ENCODE results near the gene DDIT3. TPM values are rescaled to one million over a fixed set of nuclear protein-coding genes. Genes with fewer than 3 reads are reported as not detected.

The DDIT3 gene
- total RNA-seq, 1 experiment from 2014 or later: 70.2 TPM

DNA sequence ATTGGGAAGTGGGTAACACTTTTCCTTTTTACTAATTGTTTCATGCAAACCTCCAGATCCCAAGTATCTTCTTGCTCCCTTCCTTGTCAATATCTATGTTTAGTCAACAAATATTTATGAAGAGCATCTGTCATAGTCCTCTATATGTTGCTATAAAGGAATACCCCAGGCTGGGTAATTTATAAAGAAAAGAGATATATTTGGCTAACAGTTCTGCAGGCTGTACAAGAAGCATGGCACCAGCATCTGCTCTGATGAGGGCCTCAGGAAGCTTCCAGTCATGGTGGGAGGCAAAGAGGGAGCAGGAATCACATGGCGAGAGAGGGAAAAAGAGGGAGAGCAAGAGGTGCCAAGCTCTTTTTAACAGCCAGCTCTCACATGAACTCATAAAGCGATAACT, 34.1 kb upstream of the DDIT3 start:
- no peak for TF ChIP-seq CTCF (IDR thresholded peaks at IDR 0.05; ENCODE audit: unreplicated experiment)
- Mint-ChIP-seq H3K27ac (ENCODE audit: unreplicated experiment) (no peak overlapping the region), H3K27me3 (ENCODE audit: unreplicated experiment) (peaks cover 56% of the 10 kb centered on the region), H3K4me3 (ENCODE audit: low read depth, unreplicated experiment) (no peak overlapping the region), H3K4me1 (ENCODE audit: low read depth, unreplicated experiment) (peaks cover 7% of the 10 kb centered on the region), H3K9me3 (ENCODE audit: low read depth, unreplicated experiment) (no peaks in the 10 kb centered on the region), H3K36me3 (ENCODE audit: insufficient read depth, unreplicated experiment) (no peaks in the 10 kb centered on the region)
- CTCF ChIA-PET: no interaction called here
- DNase-seq: no peak
- intact Hi-C loops (cut with micrococcal nuclease; ENCODE audit: unreplicated experiment): no loop called here
- no TSS peak for BruUV-seq (replicated peaks)

GRCh38 chr12:57553343-57554202, 33.3 kb upstream of the DDIT3 start:
- no peak overlapping the region for H3K4me3 Mint-ChIP-seq (ENCODE audit: low read depth, unreplicated experiment)
- BruUV-seq (replicated peaks): no TSS peak
- peaks cover 11% of the 10 kb centered on the region for H3K4me1 Mint-ChIP-seq (ENCODE audit: low read depth, unreplicated experiment)
- no peak for TF ChIP-seq CTCF (IDR thresholded peaks at IDR 0.05; ENCODE audit: unreplicated experiment)
- intact Hi-C loops (cut with micrococcal nuclease; ENCODE audit: unreplicated experiment): no loop called here
- H3K27ac Mint-ChIP-seq (ENCODE audit: unreplicated experiment): no peak overlapping the region
- H3K9me3 Mint-ChIP-seq (ENCODE audit: low read depth, unreplicated experiment): no peaks in the 10 kb centered on the region
- DNase-seq: no peak
- peaks cover 65% of the 10 kb centered on the region for H3K27me3 Mint-ChIP-seq (ENCODE audit: unreplicated experiment)
- CTCF ChIA-PET: no interaction called here
- H3K36me3 Mint-ChIP-seq (ENCODE audit: insufficient read depth, unreplicated experiment): no peaks in the 10 kb centered on the region

- H3K27ac Mint-ChIP-seq (ENCODE audit: unreplicated experiment): no peak overlapping the region
- no peak overlapping the region for H3K4me3 Mint-ChIP-seq (ENCODE audit: low read depth, unreplicated experiment)
- peaks cover 14% of the 10 kb centered on the region for H3K4me1 Mint-ChIP-seq (ENCODE audit: low read depth, unreplicated experiment)
- intact Hi-C loops (cut with micrococcal nuclease; ENCODE audit: unreplicated experiment): no loop called here
- DNase-seq: no peak
- no peaks in the 10 kb centered on the region for H3K9me3 Mint-ChIP-seq (ENCODE audit: low read depth, unreplicated experiment)
- H3K36me3 Mint-ChIP-seq (ENCODE audit: insufficient read depth, unreplicated experiment): no peaks in the 10 kb centered on the region
- TF ChIP-seq CTCF (IDR thresholded peaks at IDR 0.05; ENCODE audit: unreplicated experiment): no peak
- peaks cover 72% of the 10 kb centered on the region for H3K27me3 Mint-ChIP-seq (ENCODE audit: unreplicated experiment)
- BruUV-seq (replicated peaks): no TSS peak
- CTCF ChIA-PET: no interaction called here
Measured at GRCh38 chr12:57552835-57553313, 32.6 kb upstream of the DDIT3 start.

- Mint-ChIP-seq H3K27me3 (ENCODE audit: unreplicated experiment) (peaks cover 76% of the 10 kb centered on the region), H3K27ac (ENCODE audit: unreplicated experiment) (no peak overlapping the region), H3K4me1 (ENCODE audit: low read depth, unreplicated experiment) (peaks cover 19% of the 10 kb centered on the region), H3K36me3 (ENCODE audit: insufficient read depth, unreplicated experiment) (peaks cover 1% of the 10 kb centered on the region), H3K4me3 (ENCODE audit: low read depth, unreplicated experiment) (no peak overlapping the region), H3K9me3 (ENCODE audit: low read depth, unreplicated experiment) (no peaks in the 10 kb centered on the region)
- no TSS peak for BruUV-seq (replicated peaks)
- DNase-seq: no peak
- intact Hi-C loops (cut with micrococcal nuclease; ENCODE audit: unreplicated experiment): no loop called here
- no peak for TF ChIP-seq CTCF (IDR thresholded peaks at IDR 0.05; ENCODE audit: unreplicated experiment)
- CTCF ChIA-PET: no interaction called here
Measured at GRCh38 chr12:57552306-57552651, 32.0 kb upstream of the DDIT3 start.
